GM18499 (cell line): ENCODE results near the gene SYT5.
"Not testable (repeated sequence)": the region's sequence is repeated elsewhere in the genome, so short reads cannot be mapped to it uniquely, and the experiment has no call there.

Experiments used
- ATAC-seq: cut with Tn5 transposase; IDR thresholded peaks from one replicate; pipeline ENCODE4 v1.9.1; 2021; ENCODE audit warnings: moderate number of reproducible peaks; ENCODE audit not compliant: insufficient read depth, unreplicated experiment

Gene SYT5

DNA sequence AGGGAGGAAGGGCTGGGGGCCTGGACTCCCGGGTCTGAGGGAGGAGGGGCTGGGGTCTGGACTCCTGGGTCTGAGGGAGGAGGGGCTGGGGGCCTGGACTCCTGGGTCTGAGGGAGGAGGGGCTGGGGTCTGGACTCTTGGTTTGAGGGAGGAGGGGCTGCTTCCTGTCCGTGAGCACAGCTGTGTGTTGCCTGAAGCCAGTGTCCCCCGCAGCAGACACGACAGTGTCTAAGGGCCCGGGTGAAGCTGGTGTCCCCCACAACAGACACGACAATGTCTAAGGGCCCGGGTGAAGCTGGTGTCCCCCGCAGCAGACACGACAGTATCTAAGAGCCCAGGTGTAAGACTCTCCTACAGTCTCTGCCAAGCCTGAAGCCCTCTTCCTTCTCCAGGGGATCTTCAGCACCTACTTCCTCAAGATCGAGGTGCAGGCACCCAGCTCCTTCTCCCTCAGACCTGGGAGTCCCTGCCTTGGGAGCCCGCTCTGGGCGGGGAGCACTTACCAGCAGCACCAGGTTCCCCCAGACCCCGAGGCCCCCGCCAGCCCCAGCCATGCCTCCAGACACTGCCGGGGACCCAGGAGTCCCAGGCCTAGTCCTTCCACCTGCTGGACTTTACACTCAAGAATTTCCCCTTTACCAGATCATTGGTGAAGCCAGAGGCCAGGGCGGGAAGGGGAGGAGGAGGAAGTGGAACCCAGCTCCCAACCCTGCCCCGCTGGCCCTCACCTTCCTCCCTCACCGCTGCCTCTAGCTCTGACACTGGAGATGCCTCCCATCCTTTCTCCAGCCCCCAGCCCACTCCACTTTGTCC lies 29.0 kb upstream of the SYT5 start, which contains the start of gene PTPRH:
PTPRH (minus strand) TSS at position 622 of the 813 bp plus-strand sequence; CDS start at position 554, 68 bp downstream.
- no peak for ATAC-seq

DNA sequence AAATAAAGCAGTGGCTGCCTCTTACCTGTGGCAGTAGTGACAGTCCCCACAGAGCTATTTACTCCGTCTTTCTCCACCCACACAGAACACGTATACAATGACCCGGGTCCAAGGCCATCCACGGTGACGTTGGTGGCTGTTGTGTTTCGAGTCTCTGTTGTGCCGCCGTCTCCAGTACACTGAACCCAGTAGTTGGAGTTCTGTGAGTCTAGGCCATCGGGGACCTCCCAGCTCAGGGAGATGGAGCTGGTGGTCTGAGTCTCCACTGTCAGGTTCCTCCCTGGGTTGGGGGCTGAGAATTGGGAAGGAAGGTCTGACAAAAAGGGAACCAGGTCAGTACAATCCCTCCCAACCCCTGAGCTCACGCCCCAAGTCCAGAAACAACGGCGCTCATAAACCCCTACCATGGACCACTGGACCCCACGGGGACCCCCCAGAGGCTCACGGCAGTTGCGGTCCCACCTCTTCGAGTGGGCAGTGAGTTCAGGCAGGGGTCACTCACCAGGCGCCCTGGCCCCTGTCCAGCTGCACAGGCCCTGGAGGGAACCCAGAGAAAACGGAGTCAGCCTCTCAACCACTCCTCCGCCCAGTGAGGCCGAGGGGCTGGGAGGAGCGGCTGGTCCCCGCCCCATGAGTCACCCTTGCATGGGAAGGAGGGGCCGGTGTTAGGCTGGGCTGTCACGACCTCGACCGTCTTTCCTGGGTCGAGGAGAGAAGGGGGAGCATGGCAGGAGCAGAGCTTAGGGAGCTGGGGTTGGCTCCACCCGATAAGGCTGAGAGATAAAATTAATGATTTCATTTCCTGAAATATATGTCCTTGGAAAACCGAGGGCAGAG lies 26.8 kb upstream of the SYT5 start:
- no peak for ATAC-seq

DNA sequence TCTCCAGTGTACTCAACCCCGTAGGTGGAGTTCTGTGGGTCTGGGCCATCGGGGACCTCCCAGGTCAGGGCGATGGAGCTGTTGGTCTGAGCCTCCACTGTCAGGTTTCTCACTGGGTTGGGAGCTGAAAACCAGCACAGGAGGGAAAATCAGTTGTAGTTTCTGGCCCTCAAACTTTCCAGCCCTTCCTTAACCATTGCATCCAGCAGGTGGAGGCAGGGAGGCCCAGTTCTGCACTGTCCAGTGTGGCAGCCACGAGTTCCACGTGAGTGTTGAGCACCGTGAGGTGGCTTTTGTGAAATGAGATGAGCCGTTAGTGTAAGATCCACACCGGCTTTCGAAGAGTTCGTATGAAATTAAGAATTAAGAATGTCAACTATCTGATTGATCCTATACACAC lies 22.1 kb upstream of the SYT5 start:
- ATAC-seq, result not testable (repeated sequence)

DNA sequence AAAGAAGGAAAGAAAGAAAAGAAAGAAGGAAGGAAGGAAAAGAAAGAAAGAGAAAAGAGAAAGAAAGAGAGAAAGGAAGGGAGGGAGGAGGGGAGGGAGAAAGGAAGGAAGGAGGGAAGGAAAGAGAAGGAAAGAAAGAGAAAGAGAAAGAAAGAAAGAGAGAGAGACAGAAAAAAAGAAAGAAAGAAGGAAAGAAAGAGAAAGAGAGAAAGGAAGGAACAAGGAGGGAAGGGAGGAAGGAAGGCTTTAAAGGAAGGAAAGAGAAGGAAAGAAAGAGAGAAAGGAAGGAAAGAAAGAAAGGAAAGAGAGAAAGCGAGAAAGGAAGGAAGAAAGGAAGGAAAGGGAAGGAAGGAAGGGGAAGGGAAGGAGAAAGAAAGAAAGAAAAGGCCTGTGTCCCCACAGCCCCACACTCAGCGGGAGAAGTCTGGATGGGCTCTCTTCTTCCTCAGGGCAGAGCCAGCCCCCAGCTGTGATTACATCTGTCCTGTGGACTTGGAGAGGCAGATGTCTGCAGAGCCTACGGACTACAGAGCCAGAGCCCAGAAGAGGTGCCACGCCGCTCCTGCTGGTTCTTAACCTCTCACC lies 19.6 kb upstream of the SYT5 start:
- no peak for ATAC-seq

DNA sequence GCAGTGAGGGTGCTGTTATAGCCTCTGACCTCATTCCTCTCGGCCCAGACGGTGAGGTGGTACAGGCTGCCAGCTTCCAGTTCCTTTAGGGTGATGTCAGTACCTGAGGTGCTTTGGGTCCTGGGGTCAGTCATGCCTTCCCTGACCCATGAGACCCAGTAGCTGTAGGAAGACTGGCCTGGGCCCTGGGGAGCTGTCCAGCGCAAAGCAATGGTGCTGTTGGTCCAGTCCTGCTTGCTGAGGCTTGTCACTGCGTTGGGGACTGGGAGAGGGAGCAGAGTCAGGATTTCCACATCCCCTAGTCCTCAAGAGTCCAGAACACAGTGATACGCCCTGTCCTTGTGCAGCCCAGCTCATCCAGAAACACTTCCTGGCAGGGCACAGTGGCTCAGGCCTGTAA lies 18.6 kb upstream of the SYT5 start:
- no peak for ATAC-seq

DNA sequence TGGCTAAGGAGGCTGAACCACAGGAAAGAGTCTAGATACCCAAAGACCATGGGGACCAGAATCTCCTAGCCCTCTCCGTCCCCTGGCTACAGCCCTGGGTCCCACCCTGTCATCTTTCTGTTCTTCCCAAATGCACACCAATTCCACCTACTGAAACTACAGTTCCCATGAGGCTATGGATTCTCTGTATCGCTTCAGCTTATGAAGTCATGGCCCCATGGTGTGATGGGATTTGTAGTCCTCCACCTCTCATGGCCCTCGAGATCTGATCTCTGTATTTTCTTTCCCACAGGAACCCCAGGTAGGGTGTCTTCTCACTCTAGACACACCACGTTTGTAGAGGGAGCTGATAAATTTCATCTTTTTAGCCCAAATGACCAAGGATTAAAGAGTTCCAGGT lies 17.4 kb upstream of the SYT5 start:
- ATAC-seq, result no peak

DNA sequence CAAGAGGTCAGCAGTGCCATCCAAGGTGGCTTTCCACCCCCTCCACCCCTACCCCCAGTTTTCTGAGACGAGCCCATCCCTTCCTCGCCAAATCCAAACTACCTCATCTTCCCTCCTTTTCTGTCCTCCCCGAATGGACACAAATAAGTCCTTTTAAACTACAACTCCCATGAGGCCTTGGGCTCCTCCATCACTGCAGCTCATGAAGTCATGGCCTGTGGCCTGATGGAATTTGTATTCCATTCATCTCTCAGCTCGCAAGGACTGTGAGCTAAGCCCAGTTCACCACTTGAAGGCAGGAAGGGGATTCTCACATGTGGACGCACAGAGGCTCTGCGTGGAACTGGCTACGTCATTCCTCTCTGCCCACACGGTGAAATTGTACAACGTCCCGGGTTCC lies 16.7 kb upstream of the SYT5 start:
- ATAC-seq, result no peak

DNA sequence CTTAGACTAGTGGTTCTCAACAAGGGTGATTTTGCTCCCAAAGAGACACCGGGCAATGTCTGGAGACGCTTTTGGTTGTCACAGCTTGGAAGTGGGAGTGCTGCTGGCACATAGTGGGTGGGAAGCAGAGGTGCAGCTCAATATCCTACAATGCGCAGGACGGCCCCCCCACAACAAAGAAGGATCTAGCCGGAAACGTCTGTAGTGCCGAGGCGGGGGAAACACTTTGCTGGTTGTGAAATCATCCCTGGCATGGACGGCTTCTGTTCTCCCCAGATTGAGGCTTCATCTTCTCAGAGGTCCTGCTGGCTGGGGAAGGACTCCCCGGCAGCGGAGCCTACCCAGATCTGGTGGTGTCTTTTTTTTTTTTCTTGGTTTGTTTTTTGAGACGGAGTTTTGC lies 13.4 kb upstream of the SYT5 start:
- no peak for ATAC-seq

DNA sequence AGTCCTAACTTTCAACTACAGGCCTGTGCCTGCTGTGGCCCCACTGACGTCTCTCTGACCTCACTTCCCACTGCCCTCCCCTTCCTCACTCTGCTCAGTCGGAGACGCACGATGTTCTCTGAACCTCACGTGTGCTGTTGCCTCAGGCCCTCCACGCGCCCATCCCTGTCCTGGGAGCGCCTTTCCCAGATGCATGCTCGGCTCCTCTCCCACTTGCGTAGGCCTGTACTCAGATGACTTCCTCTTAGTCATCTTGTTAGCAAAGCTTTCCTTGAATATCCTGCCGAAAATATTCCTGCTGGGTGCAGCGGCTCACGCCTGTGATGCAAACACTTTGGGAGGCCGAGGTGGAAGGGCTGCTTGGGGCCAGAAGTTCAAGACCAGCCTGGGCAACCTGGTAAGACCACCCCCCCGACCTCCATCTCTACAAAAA lies 9.3 kb upstream of the SYT5 start:
- no peak for ATAC-seq

DNA sequence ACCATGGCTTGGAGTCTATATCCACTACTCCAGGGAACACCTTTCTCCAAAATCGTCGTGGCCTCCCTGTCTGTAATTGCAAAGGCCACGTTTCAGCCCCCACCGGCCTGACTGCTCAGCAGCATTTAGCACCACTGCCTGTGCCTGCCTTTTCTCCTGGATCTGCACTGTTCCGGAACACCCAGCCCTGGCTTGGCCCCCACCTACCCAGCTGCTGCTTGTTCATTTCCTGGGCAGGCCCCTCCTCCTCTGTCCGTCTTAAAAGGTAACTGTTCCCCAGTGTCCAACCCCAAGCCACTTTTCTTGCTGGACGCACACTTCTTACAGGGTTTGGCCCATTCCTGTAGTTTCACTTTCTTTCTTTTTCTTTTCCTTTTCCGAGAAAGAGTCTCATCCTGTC lies 8.5 kb upstream of the SYT5 start:
- ATAC-seq, result no peak

DNA sequence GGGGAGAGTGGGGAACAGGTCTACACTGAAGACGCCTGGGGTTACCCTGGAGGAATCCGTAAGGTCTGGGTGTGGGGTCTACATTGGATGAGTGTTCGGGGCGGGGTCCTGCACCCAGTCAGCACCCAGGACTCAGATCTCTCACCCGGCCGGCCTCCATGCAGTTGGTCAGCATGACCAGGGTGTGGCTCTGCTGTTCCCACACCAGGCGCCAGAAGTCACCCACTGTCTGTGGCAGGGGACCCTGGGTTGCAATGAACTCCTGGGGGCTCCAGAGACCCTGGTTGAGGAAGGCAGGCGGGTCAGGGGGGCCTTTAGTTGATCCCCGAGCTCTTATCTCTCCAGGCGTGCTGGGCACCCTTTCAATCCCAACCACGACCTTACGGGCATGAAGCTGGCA lies 6.0 kb upstream of the SYT5 start:
- no peak for ATAC-seq

DNA sequence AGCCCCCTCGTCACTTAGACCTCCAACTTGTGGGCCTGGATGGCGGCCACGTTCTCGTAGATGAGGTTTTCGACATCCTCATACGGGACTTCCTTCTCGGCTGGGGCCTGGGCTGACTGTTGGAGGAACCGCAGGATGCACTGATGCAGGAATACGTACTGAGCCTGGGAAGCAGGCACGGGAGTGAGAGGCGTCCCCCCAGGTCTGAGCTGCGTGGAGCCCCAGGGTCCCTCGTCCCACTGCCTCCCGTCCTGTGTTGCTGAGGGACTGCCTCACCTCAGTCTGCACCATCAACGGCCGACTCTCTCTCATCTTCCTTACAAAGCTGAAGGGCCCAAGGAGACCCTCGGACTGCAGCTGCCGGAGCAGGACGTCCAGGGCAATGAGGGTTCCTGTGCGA lies 1.7 kb upstream of the SYT5 start:
- no peak for ATAC-seq

DNA sequence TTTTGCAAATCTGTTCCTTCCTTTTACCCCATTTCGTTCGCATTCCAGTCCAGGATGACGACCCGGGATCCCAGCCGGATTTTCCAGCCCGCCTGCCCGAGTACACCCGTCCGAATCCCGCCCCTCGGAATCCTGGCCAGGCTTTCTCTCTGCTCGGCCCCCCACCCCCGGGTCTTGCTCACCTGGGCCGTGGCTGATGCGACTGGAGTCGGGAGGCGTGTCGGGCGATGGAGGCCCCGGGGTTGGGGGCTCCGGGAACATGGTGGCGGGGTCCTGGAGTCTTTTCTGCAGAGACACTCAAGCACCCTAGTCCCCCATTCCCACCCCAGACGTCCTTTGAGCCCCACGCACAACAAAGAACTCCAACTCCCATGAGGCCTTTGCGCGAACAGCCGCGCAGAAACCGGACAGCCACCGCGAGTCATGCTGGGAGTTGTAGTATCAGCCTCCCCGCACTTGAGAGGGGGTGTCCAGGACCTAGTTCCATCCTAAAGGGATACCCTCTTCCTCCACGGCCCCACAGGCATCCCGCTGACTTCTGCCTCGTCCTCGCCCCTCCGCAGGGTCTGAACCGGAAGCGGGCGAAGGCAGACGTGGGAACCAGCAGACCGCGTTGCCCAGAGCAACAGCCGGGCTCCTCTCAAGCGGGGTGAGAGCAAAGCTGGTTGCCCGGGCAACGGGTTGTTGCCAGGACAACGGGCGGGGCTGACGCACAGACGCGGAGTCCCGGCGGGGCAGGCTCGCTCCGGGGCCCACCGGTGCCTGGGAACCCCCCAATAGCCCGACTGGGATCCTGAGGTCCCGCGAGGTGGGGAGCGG lies 1.1 kb downstream of the SYT5 start:
- no peak for ATAC-seq

DNA sequence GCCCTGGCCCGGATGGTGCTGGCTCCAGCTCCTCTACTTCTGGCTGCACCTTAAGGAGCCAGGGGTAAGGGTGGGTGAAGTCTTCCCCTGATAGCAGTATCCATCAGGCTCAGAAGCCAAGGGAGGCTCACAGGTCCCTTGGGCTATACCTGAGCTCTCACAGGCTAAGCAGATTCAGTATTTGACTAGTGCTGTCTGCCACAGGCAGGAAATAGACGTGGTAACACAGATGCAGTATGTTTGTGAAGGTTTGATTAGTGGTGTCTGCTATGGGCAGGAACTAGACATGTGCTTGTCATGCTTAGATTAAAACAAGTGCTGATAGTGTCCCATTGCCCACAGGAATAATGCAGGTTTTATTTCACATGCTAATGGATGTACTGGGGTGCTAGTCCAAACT lies 4.0 kb downstream of the SYT5 start:
- no peak for ATAC-seq

DNA sequence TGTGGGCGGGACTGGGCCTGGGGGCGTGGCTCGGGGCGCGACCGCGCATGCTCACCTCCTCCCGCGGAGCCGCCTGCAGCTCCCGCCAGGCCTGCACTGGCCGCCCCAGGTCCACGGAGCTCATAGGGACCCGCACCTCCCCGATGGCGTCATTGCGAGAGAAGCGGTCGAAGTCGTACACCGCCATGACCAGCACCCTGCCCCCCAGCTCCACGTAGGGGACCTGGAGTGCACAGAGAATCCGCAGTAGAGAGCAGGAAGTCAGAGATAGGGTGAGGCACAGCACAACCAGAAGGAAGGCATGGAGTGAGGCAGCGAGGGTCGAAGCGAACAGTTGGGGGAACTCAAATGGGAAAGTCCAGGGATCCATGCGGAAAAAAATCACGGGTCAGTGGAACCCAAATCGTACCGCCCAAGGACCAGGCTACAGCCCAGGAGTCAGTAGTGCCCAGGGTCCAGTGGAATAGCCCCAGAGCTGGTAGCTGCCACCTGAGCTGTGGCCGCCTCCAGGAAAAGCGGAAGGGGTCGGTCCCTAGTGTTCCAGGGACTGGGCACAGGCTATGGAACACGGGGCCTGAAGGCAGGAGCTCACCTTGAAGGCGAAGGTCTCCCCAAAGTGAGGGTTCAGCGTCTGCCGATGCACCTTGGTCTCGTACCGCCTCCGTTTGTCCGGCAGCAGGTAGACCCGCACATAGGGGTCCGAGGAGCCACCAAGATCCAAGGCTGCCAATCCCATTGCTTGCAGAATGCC lies 4.8 kb downstream of the SYT5 start:
- ATAC-seq, result no peak

DNA sequence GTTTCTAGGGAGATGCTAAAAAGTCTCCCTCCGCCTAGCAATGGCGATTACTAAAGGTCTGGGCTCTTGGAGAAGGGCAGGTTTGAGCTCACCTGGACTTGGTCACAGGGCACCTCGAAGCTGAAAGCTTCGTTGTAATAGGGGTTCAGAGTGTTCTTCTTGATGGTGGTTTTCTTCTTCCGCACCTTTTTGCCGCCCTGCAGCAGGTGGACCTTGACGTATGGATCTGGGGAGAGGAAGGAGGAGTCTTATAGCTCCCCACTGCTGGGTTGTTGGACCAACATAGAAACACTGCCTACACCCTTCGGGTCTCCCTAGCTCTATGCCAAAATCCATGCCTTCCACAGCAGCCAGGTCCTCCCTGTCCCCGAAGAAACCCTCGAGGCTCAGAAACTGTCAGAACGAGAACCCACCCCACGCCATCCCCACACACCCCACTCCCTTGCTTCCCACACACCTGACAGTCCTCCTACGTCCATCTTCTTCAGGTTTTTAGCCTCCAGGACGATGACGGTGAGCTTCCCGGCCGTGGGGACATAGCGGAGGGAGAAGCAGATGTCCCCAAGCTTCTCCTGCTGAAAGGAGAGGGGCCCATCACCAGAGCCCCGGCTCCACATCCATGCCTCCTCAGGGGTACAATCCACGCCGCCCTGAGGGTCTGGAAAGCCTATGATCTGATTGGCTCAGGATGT lies 5.5 kb downstream of the SYT5 start:
- ATAC-seq, result no peak

DNA sequence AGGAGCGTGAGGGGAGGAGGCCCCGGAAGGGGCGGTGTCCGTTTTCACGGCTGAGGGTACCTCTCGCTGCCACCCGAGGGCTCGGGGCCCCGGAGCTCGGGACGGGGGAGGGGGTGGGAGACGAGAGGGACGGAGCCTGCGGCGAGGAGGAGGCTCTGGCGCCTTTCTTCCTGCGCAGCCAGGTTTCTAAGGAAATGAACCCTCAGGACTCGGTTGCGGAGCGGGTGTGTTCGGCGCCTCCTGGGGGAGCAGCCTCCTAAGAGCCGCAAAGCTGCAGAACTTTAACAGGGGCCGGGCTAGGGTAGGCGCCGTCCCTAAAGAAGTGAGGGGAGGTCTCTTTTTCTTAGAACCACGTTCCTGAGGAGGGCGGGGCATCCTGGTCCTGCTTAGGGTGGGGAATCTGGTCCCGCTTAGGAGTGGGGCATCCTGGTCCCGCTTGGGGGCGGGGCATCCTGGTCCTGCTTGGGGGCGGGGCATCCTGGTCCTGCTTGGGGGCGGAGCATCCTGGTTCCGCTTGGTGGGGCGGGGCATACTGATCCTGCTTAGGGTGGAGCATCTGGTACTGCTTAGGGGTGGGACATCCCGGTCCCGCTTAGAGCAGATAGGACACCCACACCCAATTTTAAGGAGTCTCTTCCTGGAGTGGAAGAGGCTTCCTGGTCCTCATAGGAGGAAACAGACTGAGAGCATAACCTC lies 6.2 kb downstream of the SYT5 start:
- ATAC-seq, result no peak

DNA sequence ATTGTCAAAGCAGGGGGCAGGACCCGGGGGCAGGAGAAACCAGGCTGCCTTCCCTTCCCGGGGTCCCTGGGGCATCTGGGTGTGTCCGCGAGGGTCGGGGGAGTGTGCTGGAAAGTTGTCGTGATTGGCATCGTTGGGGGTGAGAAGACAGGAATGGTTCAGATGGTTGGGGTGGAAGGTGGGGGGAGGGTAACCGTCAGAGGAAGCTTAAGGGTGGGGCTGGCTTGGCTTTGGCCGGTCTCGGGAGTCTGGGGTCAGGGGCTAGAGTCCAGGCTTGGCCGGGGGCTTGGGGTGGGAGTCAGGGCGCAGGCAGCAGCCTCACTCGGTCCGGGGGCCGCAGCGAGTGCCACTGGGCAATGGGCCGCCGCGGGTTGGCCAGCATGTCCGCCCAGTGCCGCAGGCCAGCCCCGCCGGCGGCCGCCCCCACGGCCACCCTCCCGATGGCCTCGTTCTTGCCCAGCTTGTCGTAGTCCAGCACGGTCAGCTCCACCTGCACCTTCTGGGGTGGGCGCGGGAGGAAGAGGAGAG lies 6.8 kb downstream of the SYT5 start:
- ATAC-seq, result no peak
